AML-193 (cell line): ENCODE data around the gene DLL4.

Source experiments
- DNase-seq, 2 experiments: peaks; one replicate each; lab custom pipeline; 2025; lab: John Stamatoyannopoulos, UW

Gene DLL4

GRCh38 chr15:40926659-40927494, 2.3 kb upstream of the DLL4 start:
- DNase-seq: no peak

GRCh38 chr15:40927495-40927872, 1.7 kb upstream of the DLL4 start:
- no peak for DNase-seq

- DNase-seq: no peak
These were observed 1.0 kb upstream of the DLL4 start for GRCh38 chr15:40927873-40928806.

DNA sequence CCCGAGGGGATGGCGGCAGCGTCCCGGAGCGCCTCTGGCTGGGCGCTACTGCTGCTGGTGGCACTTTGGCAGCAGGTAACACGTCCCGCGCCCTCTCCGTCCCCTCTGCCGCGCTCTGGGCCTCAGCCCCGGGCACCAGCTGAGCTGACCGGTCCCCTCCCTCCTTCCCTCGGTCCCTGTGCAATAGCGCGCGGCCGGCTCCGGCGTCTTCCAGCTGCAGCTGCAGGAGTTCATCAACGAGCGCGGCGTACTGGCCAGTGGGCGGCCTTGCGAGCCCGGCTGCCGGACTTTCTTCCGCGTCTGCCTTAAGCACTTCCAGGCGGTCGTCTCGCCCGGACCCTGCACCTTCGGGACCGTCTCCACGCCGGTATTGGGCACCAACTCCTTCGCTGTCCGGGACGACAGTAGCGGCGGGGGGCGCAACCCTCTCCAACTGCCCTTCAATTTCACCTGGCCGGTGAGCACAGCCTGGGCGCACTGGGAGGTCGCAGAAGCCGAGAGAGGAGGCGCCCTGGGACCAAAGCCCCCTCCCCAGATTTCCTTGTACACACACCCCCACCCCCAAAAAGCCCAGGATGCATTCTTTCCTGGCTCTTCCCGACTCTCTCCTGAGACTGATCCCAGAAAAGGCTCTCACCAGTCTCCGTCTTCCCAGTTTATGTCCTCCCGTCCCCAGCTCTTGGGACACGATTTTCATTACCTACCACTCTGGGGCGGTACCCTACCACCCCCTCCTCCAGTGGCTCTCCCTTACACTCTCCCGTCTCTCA, 705 bp downstream of the DLL4 start:
- no peak for DNase-seq

DNA sequence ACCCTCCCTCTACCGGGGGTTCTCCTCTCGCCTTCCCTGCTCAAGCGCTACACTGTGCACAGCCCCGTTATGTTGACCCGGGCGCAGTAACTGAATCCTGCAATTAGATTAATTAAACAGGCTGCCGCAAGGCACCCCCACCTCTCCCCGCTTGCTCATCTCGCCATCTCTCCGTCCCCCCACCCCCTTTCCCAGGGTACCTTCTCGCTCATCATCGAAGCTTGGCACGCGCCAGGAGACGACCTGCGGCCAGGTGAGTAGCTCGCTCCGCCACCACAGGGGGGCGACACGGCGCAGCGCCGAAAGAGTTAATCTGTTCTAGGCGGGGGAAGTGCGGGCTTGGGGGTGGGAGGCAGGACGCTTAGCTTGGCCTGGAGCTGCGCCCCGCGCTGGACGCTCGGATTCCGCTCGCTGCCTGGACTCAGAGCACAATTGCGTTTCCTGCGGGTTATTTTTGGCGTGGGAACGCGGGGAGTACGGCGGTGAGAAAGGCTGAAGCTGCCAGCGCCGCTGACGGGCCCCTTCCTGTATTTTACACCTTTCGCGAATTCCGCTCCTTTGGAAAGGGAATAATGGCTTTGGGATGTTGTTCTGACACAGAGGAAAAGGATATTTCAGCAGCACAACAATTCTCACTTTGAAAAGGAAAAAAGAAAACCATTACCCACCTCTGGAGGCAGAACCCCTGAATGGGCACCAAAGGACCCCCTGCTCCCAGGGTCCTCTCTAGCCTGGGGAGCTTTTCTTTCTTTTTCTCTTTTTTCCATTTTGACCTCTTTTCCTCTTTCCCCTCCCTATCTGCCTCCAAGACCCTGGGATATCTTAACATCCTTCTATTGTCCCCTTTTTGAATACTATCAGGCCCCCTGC, 1.5 kb downstream of the DLL4 start:
- no peak for DNase-seq

DNA sequence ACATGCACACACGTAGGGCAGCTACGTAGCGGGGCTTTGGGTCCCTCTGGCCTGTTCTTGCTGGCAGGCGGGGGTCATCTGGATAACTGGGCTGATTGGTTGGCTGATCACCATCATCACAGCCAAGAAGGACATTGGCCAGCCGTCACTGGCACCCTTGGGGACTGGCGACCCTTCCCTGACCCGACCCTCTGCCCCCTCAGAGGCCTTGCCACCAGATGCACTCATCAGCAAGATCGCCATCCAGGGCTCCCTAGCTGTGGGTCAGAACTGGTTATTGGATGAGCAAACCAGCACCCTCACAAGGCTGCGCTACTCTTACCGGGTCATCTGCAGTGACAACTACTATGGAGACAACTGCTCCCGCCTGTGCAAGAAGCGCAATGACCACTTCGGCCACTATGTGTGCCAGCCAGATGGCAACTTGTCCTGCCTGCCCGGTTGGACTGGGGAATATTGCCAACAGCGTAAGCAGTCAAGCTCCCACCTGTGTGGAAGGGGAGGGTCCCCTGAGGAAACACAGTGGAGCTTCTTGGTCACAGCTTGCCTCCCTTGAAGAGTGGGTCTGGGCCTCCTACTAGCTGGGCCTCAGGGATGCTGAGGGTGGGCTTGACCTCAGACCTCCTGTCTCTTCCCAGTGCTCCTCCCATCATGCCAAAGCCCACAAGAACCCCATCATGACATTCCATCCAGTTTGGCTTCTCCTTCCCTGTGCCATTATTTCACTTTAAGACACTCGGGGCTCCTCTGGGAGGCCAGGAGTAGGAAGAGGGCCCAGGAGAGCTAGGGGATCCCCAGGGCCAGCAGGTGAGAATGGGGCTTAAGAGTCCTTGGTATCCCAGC, 2.4 kb downstream of the DLL4 start:
- no peak for DNase-seq

- no peak for DNase-seq
These were observed 3.0 kb downstream of the DLL4 start for GRCh38 chr15:40932156-40932555.

DNA sequence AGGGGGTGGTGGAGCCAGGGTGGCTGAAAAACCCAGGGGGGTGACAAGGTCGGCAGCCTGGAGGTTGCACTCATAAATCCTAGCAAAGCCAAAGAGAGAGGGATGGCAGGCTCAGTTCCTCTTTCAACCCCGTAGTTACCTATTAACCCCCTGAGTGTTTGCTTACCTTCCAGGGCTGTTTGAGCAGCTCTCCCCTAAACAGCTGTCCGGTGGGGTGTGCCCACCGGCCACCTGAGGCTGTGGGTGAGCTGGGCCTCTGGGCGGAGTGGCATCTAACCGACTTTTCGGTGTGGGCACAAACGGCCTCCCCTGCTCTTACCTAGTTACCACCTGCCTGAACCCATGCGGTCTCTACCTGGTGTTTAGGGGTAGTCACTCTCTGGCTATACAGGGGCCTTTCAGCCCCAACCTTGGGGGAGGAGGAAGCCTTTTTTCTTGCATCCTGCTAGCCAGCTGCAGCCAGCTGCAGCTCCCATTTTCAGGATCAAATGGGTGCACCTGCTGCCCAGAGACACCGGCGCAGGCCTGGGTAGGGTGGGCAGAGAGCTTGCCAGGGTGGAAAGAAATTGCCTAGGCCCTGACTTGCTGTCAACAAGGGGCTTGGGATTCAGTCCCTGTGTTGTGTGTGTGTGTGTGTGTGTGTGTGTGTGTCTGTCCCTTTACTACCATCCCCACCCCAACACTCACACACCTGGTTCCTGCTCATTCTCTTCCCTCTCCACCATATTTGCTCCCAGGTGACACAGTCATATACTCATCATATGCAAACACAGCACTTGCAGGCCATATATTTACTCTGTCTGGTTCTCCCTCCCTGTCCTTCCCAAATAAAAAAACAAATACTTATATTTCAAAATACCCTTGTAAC, 3.7 kb downstream of the DLL4 start:
- DNase-seq: no peak

DNA sequence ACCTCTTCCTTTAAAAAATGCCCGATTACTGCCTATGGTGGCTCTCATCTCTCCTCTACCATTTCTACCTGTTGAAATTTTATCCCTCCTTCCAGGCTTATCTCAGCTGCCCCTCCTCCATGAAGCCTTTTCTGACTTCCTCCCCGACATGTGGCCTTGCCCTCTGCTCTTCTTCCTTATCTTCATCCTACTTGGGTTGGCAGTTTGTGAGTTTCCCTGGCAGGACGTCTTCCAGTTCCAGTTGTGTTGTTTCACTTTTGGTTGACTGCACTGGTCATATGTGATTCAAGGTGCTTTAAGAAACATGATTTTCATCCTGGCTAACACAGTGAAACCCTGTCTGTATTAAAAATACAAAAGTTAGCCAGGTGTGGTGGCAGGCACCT, 4.4 kb downstream of the DLL4 start:
- no peak for DNase-seq

GRCh38 chr15:40934457-40934856, 5.3 kb downstream of the DLL4 start:
- no peak for DNase-seq

DNA sequence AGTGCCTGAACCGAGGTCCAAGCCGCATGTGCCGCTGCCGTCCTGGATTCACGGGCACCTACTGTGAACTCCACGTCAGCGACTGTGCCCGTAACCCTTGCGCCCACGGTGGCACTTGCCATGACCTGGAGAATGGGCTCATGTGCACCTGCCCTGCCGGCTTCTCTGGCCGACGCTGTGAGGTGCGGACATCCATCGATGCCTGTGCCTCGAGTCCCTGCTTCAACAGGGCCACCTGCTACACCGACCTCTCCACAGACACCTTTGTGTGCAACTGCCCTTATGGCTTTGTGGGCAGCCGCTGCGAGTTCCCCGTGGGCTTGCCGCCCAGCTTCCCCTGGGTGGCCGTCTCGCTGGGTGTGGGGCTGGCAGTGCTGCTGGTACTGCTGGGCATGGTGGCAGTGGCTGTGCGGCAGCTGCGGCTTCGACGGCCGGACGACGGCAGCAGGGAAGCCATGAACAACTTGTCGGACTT, 7.1 kb downstream of the DLL4 start:
- DNase-seq: no peak

DNA sequence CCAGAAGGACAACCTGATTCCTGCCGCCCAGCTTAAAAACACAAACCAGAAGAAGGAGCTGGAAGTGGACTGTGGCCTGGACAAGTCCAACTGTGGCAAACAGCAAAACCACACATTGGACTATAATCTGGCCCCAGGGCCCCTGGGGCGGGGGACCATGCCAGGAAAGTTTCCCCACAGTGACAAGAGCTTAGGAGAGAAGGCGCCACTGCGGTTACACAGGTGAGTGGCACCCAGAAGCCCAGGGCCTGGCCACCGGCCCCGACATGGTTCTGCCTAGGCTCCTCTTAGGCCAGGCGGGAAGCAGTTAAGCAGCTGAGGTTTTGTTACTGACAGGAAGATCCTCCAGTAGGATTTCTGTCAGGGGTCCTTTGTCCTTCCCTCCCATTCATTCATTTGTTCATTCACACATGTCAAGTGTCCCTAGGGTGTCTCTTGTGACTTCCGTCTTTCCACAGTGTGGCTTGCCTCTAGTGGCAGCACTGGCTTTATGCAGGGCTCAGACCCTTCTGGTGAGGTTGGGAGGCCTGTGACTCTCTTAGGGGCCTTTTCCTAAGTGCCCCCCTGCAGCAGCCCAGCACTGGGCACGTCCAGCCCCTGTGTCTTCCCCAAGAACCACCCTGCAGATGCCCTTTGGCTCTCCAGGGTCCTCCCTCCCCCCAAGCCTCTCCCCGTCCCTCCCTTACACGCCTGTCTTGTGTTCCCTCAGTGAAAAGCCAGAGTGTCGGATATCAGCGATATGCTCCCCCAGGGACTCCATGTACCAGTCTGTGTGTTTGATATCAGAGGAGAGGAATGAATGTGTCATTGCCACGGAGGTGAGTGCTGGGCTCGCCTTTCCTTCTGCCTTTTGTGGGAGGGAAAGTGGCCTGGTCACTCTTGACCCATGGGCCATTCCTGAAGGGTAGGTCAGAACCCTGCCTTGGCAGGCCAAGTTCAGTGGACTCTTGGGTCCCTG, 7.8 kb downstream of the DLL4 start:
- no peak for DNase-seq

- peak; percentile 16 to 48 for DNase-seq
These were observed 8.8 kb downstream of the DLL4 start for GRCh38 chr15:40937762-40938535.

- DNase-seq: no peak
These were observed 9.4 kb downstream of the DLL4 start for GRCh38 chr15:40938536-40938870.

DNA sequence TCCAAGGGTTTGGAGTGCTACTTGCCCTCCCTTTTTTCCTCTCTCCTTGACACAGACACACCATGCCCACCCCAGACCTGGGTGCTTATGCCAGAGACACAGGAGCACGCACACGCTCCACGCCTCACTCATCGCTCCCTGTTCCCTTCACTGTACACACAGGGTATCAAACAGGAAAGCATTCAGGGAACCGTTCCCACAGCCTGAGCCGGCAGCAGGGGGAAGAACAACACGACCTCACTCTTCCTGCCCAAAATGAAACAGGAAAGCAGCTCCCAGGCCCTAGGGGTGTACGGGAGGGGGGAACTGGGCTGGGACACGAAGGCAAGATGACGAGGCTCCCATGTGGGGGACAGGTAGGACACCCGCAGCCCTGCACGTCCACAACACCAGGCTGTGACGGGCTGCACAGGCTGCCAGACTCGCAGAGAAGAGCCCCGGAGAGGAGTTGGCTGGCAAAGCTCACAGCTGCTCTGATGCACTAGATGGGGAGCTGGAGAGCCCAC, 11.2 kb downstream of the DLL4 start:
- no peak for DNase-seq

GRCh38 chr15:40941068-40941527, 12.0 kb downstream of the DLL4 start:
- no peak for DNase-seq
